Effector memory CD8-positive, alpha-beta T cell (primary cell): ENCODE data around the gene FLNB.

Experiments
- ATAC-seq: fragments of 150-1000 bp; cut with Tn5 transposase; replicated peaks from 2 replicates; pipeline ENCODE4 v1.10.0; 2021; ENCODE audit warnings: mild to moderate bottlenecking, moderate library complexity
- DNase-seq, 3 experiments: peaks; one replicate each; pipeline ENCODE4 v3.0.0; 2021
- H3K27ac Mint-ChIP-seq, 2 donors: one replicate each; pipeline ENCODE4 v1.8.0; 2022; ENCODE audit warnings: mild to moderate bottlenecking in 2 of 2, mixed read lengths in 2 of 2, moderate library complexity in 2 of 2
- H3K27me3 Mint-ChIP-seq, 2 donors: one replicate each; pipeline ENCODE4 v1.8.0; 2022; ENCODE audit warnings: mixed read lengths in 2 of 2
- H3K36me3 Mint-ChIP-seq: one replicate; pipeline ENCODE4 v1.8.0; 2022; ENCODE audit warnings: mild to moderate bottlenecking, moderate library complexity, mixed read lengths; ENCODE audit not compliant: insufficient read depth
- H3K4me1 Mint-ChIP-seq, 2 donors: one replicate each; pipeline ENCODE4 v1.8.0; 2022; ENCODE audit warnings: low read depth in 2 of 2, mixed read lengths in 2 of 2
- H3K4me3 Mint-ChIP-seq, 2 donors: one replicate each; pipeline ENCODE4 v1.8.0; 2022; ENCODE audit warnings: mild to moderate bottlenecking in 2 of 2, mixed read lengths in 2 of 2, moderate library complexity in 2 of 2
- H3K9me3 Mint-ChIP-seq, 2 donors: one replicate each; pipeline ENCODE4 v1.8.0; 2022; ENCODE audit warnings: mixed read lengths in 2 of 2

Gene FLNB

DNA sequence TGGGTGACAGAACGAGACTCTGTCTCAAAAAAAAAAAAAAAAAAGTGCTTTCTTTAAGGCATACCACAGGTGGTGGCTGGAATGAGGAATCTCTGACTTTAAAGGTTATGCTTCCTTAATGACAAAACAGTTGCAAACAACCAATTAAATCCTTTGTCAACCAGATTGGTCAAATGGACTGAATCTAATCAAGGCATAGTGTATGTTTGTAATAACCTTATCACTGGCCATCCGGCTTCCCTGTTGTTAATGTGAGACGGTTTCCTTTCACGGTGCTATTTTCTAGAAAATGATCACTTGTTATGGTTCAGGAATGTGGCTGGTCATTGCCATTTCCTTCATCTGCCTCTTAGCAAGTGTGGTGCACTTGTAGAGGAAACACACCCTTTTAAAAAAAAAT is 75.9 kb downstream of the FLNB start:
- no peak for ATAC-seq
- Mint-ChIP-seq H3K27ac (peak overlapping the region in 1 of 2 donors; percentile 20), H3K4me1 (peaks cover 8% of the 10 kb centered on the region in 2 donors), H3K4me3 (no peak overlapping the region), H3K36me3 (peaks cover 11% of the 10 kb centered on the region), H3K27me3 (no peaks in the 10 kb centered on the region), H3K9me3 (no peaks in the 10 kb centered on the region)
- no peak for DNase-seq

DNA sequence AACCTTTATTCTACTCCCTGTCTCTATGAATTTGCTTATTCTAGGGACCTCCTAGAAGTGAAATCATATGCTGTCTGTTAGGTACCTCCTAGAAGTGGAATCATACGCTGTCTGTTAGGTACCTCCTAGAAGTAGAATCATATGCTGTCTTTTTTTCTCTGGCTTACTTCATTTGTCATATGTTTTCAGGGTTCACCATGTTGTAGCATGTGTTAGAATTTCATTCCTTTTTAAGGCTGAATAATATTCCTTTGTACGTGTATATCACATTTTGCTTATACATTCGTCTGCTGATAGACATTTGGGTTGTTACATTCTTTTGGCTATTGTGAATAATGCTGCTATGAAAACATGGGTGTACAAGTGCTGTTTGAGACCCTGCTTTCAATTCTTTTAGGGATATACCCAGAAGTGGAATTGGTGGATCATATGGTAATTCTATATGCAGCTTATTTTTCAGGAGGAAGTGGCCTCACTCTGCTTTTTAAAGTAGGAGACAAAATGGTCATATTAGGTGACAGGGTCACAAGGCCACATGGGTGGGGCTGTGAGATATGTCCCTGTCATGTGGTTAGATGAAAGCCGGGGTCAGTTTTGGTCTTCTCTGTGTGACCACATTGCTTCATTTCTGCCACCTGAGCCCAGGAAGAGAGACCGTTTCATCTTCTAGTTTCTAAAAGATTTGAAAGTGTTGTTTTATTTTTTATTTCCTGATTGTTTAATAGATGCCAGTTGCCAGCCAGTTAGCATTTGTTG is 76.7 kb downstream of the FLNB start:
- peaks cover 8% of the 10 kb centered on the region in 2 donors for H3K4me1 Mint-ChIP-seq
- no peaks in the 10 kb centered on the region for H3K27me3 Mint-ChIP-seq
- H3K4me3 Mint-ChIP-seq: no peak overlapping the region
- peaks cover 7% of the 10 kb centered on the region for H3K36me3 Mint-ChIP-seq
- H3K9me3 Mint-ChIP-seq: no peaks in the 10 kb centered on the region
- DNase-seq (no peak), ATAC-seq (no peak)
- H3K27ac Mint-ChIP-seq: peak overlapping the region; percentile 51 to 57

DNA sequence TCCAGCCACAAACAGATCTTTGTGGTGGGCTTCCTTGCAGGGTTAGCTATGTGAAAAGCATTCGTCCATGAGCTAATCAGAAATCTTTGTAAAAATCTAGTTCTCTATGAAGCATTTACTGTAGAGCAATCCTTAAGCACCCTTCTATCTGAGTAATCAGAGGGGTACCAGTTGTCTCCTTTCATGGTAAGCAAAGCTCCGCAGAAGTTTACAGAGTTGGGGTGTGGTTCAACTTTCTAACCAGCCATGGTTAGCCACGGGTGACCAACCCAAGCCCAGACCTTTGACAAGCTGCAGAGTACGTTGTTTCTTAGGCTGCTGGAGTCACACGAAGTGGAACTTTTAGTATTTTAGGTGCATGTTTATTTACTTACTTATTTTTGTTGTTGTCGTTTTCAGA is 77.4 kb downstream of the FLNB start:
- no peaks in the 10 kb centered on the region for H3K9me3 Mint-ChIP-seq
- peaks cover 5% of the 10 kb centered on the region for H3K36me3 Mint-ChIP-seq
- no peak overlapping the region for H3K4me3 Mint-ChIP-seq
- ATAC-seq (no peak), DNase-seq (no peak)
- no peaks in the 10 kb centered on the region for H3K27me3 Mint-ChIP-seq
- H3K4me1 Mint-ChIP-seq: peaks cover 8% of the 10 kb centered on the region in 2 donors
- peak overlapping the region in 1 of 2 donors; percentile 57 for H3K27ac Mint-ChIP-seq

DNA sequence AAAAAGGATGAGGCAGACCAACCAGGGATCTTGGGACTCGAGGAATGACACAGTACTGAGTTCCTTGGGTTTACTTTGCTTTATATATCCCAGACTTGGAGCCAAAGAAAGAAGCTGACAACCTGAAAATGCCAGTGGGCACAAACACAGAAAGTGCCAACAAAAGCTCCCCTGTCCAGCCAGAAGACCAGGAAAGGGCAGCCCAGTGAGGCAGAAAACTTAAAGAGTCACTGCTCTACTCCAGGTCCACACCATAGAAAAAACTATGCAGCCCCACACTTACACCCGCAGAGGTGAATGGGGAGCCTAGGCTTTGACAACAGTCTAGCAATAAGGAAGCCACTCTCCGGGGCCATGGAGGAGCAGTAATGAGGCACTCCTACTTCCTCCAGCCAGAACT is 80.3 kb downstream of the FLNB start:
- ATAC-seq (no peak), DNase-seq (no peak)
- Mint-ChIP-seq H3K9me3 (no peaks in the 10 kb centered on the region), H3K27me3 (no peaks in the 10 kb centered on the region), H3K36me3 (peaks cover 4% of the 10 kb centered on the region), H3K4me3 (no peak overlapping the region), H3K4me1 (peaks cover 8% of the 10 kb centered on the region in 2 donors), H3K27ac (no peak overlapping the region)

DNA sequence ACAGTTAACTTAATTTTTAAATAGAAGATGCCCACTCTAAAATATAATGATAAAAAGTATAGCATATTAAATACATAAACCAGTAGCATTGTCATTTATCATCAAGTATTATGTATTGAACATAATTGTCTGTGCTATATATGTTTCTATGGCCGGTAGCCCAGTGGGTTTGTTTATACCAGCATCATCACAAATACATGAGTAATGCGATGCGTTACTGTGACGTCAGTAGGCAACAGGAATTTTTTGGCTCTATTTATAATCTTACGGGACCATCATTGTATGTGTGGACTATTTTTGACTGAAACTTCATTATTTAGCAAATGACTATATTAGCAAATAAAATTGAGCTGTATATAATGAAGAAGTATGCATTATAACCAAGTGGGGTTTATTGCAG is 82.1 kb downstream of the FLNB start:
- peaks cover 4% of the 10 kb centered on the region for H3K36me3 Mint-ChIP-seq
- DNase-seq (no peak), ATAC-seq (no peak)
- peaks cover 2 to 5% of the 10 kb centered on the region in 2 donors for H3K4me1 Mint-ChIP-seq
- H3K27ac Mint-ChIP-seq: peak overlapping the region in 1 of 2 donors; percentile 49
- H3K27me3 Mint-ChIP-seq: no peaks in the 10 kb centered on the region
- H3K9me3 Mint-ChIP-seq: no peaks in the 10 kb centered on the region
- H3K4me3 Mint-ChIP-seq: no peak overlapping the region

- Mint-ChIP-seq H3K36me3 (peaks cover 7% of the 10 kb centered on the region), H3K4me1 (no peaks in the 10 kb centered on the region)
Observed at GRCh38 chr3:58092521-58092920, 84.3 kb downstream of the FLNB start.

DNA sequence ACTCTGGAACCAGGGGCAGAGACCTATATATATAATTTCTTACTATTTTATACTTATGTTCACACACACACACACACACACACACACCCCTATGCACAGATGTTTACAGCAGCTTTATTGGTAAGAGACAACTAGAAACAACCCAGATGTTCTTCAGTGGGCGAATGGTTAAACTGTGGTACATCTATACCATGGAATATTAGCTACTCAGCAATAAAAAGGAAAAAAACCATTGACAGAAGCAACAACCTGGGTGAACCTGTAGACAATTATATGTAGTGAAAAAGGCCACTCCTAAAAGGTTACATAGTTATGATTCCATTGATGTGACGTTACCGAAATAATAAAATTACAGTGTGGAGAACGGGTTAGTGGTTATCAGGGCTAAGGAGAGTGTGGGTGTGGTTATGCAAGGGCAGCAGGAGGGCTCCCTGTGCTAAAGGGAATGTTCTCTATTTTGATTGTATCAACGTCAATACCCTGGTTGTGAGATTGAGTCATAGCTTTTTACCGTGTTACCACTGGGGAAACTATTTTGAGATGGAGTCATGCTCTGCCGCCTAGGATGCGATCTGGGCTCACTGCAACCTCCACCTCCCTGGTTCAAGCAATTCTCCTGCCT is 85.5 kb downstream of the FLNB start:
- ATAC-seq (no peak), DNase-seq (no peak)
- Mint-ChIP-seq H3K4me1 (no peaks in the 10 kb centered on the region), H3K27ac (no peak overlapping the region), H3K9me3 (no peaks in the 10 kb centered on the region), H3K36me3 (peaks cover 6% of the 10 kb centered on the region), H3K4me3 (no peak overlapping the region), H3K27me3 (no peaks in the 10 kb centered on the region)

More at GRCh38 chr3:58092521-58092920, 84.3 kb downstream of the FLNB start:
- DNase-seq: no peak
- H3K27me3 Mint-ChIP-seq: no peaks in the 10 kb centered on the region
- no peak for ATAC-seq
- no peaks in the 10 kb centered on the region for H3K9me3 Mint-ChIP-seq
- no peak overlapping the region for H3K27ac Mint-ChIP-seq
- H3K4me3 Mint-ChIP-seq: no peak overlapping the region

GRCh38 chr3:58094657-58095056 is 86.4 kb downstream of the FLNB start:
- DNase-seq (no peak), ATAC-seq (no peak)
- H3K4me3 Mint-ChIP-seq: no peak overlapping the region
- H3K27me3 Mint-ChIP-seq: no peaks in the 10 kb centered on the region
- no peak overlapping the region for H3K27ac Mint-ChIP-seq
- H3K9me3 Mint-ChIP-seq: no peaks in the 10 kb centered on the region
- H3K36me3 Mint-ChIP-seq: peaks cover 3% of the 10 kb centered on the region
- H3K4me1 Mint-ChIP-seq: no peaks in the 10 kb centered on the region

- ATAC-seq (no peak), DNase-seq (no peak)
- peaks cover 3% of the 10 kb centered on the region for H3K36me3 Mint-ChIP-seq
- no peaks in the 10 kb centered on the region for H3K4me1 Mint-ChIP-seq
- no peaks in the 10 kb centered on the region for H3K9me3 Mint-ChIP-seq
- no peak overlapping the region for H3K4me3 Mint-ChIP-seq
- H3K27me3 Mint-ChIP-seq: no peaks in the 10 kb centered on the region
- H3K27ac Mint-ChIP-seq: no peak overlapping the region
Observed at GRCh38 chr3:58095603-58096138, 87.4 kb downstream of the FLNB start.

GRCh38 chr3:58098531-58098930 is 90.3 kb downstream of the FLNB start:
- ATAC-seq: no peak
- Mint-ChIP-seq H3K27ac (no peak overlapping the region), H3K4me1 (peaks cover 0 to 5% of the 10 kb centered on the region in 2 donors), H3K36me3 (peaks cover 3% of the 10 kb centered on the region), H3K9me3 (no peaks in the 10 kb centered on the region), H3K4me3 (no peak overlapping the region), H3K27me3 (no peaks in the 10 kb centered on the region)
- no peak for DNase-seq

DNA sequence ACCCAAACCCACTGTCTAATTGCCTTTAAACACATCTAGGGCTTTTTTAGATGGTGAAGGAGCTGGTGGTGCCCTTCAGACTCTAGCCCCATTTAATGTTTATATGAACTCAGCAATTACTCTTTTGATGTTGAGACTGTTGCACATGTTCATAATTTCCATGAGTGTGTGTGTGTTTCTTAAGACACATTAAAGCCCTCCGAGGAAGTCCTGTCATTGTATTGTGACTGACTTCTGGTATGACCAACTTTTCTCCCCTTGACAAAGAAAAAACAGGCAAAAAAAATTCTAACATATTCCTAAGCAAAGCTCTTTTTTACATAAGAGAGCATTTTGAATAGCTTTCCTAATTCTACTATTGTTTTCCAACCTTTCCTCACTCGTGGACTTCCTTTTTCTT is 91.6 kb downstream of the FLNB start:
- Mint-ChIP-seq H3K4me1 (peaks cover 0 to 5% of the 10 kb centered on the region in 2 donors), H3K27ac (peak overlapping the region in 1 of 2 donors; percentile 28), H3K4me3 (no peak overlapping the region), H3K36me3 (peaks cover 10% of the 10 kb centered on the region), H3K27me3 (no peaks in the 10 kb centered on the region), H3K9me3 (no peaks in the 10 kb centered on the region)
- DNase-seq (no peak), ATAC-seq (no peak)

DNA sequence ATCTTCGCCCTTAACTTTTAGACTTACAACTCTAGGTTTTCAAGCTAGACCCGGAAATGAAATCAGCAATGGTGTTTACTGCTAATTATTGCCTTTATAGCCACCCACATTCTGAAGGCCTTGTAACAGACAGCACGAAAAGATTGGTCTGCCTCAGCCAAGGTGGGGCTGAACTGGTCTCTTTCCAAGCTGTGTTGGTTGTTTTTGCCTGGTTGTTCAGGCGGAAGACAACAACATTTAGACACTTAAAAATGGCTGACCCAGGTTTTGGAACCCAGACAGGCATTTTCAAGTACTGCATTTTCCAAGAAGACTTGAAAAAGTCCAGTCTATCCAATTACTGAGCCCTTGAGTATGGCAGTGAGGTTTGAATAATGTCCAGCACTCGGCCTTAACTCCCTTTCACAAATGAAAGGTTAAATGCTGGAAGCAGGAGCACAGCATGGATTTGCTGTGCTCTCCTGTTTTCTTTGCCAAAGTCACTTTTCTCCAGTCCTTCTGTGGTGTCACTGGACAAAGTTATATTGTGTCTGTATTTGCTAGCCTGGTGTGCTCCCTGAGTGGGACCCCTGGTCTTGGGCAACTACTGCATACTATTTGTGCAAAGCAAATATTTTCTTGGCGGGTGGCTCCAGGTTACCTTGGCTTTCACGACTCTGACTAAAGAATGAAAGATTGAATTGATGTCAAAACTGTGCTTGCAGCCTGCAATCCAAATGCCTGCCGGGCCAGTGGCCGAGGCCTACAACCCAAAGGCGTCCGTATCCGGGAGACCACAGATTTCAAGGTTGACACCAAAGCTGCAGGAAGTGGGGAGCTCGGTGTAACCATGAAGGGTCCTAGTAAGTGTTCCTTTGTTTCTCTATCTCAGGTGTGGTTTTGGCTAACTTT is 93.5 kb downstream of the FLNB start:
- DNase-seq (no peak), ATAC-seq (no peak)
- H3K36me3 Mint-ChIP-seq: peaks cover 15% of the 10 kb centered on the region
- H3K4me1 Mint-ChIP-seq: peaks cover 0 to 5% of the 10 kb centered on the region in 2 donors
- H3K4me3 Mint-ChIP-seq: no peak overlapping the region
- no peak overlapping the region for H3K27ac Mint-ChIP-seq
- no peaks in the 10 kb centered on the region for H3K27me3 Mint-ChIP-seq
- no peaks in the 10 kb centered on the region for H3K9me3 Mint-ChIP-seq

DNA sequence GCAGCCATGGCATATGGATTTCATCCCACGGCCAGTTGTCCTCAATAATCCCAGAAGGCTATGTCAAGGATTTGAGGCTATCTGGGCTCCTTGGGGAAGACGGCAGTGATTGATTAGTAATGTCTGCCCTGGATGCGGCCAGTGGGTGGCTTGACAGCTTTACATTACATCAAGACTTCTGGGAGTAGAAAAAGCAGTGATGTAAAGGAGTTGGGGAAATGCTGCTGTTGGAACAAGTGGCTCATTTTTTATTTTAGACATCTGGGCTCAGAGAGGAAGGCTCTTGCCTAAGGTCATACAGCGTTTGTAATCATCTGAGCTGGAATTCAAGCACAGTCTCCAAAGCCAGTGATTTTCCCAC is 94.1 kb downstream of the FLNB start:
- no peak for ATAC-seq

More for the DNA sequence above, 94.1 kb downstream of the FLNB start:
- DNase-seq: no peak
- Mint-ChIP-seq H3K27ac (no peak overlapping the region), H3K9me3 (no peaks in the 10 kb centered on the region), H3K36me3 (peaks cover 13% of the 10 kb centered on the region), H3K27me3 (no peaks in the 10 kb centered on the region), H3K4me3 (no peak overlapping the region), H3K4me1 (peaks cover 0 to 5% of the 10 kb centered on the region in 2 donors)
